ENCODE measurements around the gene ERP29. TPM values are rescaled to one million over a fixed set of nuclear protein-coding genes. Genes with fewer than 3 reads are reported as not detected.
"Not testable (repeated sequence)": the region's sequence is repeated elsewhere in the genome, so short reads cannot be mapped to it uniquely, and the experiment has no call there.

ERP29 gene
- total RNA-seq, 1 donor = 55.3 TPM

GRCh38 chr12:111992464-111992863 is 20.8 kb upstream of the ERP29 start:
- DNase-seq (ENCODE audit: low read depth) = no peak
- no peak for TF ChIP-seq CTCF (IDR thresholded peaks at IDR 0.05; ENCODE audit: insufficient read depth, low read depth, low read length)
- no peak overlapping the region for H3K4me3 ChIP-seq (ENCODE audit: low read depth, low read length)

- no peak overlapping the region for H3K4me3 ChIP-seq (ENCODE audit: low read depth, low read length)
- no peak for DNase-seq (ENCODE audit: low read depth)
- no peak for TF ChIP-seq CTCF (IDR thresholded peaks at IDR 0.05; ENCODE audit: insufficient read depth, low read depth, low read length)
These were observed 19.7 kb upstream of the ERP29 start for GRCh38 chr12:111993292-111994150.

GRCh38 chr12:111994211-111995111 is 18.8 kb upstream of the ERP29 start:
- peak; percentile 86 for DNase-seq (ENCODE audit: low read depth)

GRCh38 chr12:111995782-111996480 is 17.3 kb upstream of the ERP29 start:
- no peak for DNase-seq (ENCODE audit: low read depth)
- no peak overlapping the region for H3K4me3 ChIP-seq (ENCODE audit: low read depth, low read length)
- no peak for TF ChIP-seq CTCF (IDR thresholded peaks at IDR 0.05; ENCODE audit: insufficient read depth, low read depth, low read length)

More at GRCh38 chr12:111994211-111995111, 18.8 kb upstream of the ERP29 start:
- not testable (repeated sequence) for H3K4me3 ChIP-seq (ENCODE audit: low read depth, low read length)

GRCh38 chr12:111997300-111997699 is 15.9 kb upstream of the ERP29 start:
- no peak for TF ChIP-seq CTCF (IDR thresholded peaks at IDR 0.05; ENCODE audit: insufficient read depth, low read depth, low read length)
- H3K4me3 ChIP-seq (ENCODE audit: low read depth, low read length) = no peak overlapping the region
- no peak for DNase-seq (ENCODE audit: low read depth)

GRCh38 chr12:111998015-111998414 is 15.2 kb upstream of the ERP29 start:
- no peak for DNase-seq (ENCODE audit: low read depth)

GRCh38 chr12:111999129-111999528 is 14.1 kb upstream of the ERP29 start:
- DNase-seq (ENCODE audit: low read depth); H3K4me3 ChIP-seq (ENCODE audit: low read depth, low read length): not testable (repeated sequence)

More at GRCh38 chr12:111998015-111998414, 15.2 kb upstream of the ERP29 start:
- TF ChIP-seq CTCF (IDR thresholded peaks at IDR 0.05; ENCODE audit: insufficient read depth, low read depth, low read length) = no peak
- H3K4me3 ChIP-seq (ENCODE audit: low read depth, low read length) = no peak overlapping the region
